DMS114 treated with DMSO at 0.1 percent for 48 hours (cell line): ENCODE measurements around the gene PCK2.

Experiments
- DNase-seq: peaks from one replicate; lab custom pipeline; 2025; ENCODE audit not compliant: unreplicated experiment; lab: John Stamatoyannopoulos, UW

Gene PCK2

DNA sequence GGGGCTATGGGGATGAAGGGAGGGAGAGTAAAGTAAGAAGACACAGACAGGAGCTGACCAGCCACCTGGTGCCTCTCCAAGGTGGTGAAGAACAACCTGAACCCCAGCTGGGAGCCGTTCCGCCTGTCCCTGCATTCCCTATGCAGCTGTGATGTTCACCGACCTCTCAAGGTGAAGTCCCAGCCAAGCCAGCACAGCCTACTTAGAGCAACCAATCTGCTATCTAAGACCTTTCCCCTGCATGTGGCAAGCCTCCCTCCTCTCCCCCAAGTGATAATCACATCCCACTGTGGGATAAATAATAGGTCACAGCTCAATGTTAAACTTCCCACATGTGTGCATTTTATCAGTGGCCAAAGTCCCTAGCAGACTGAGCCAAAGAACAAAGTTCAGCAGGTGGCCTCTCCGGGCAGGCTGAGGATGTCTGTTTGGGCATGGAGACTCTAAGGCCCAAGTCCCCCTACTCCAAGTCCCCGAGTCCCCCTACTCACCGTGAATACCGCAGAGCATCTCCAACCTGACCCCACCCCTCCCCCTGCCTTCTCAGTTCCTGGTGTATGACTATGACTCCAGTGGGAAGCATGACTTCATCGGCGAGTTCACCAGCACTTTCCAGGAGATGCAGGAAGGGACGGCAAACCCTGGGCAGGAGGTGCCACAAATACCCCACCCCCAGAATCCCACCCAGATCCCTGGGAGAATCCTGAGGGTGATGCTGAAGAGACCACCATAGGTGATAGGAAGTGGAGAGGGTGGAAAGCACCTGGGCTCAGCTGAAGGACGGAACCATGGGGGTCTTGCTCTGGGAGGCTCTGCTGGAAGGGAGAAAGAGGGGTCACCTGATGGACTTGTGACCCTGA lies 19.3 kb upstream of the PCK2 start:
- DNase-seq, result no peak

DNA sequence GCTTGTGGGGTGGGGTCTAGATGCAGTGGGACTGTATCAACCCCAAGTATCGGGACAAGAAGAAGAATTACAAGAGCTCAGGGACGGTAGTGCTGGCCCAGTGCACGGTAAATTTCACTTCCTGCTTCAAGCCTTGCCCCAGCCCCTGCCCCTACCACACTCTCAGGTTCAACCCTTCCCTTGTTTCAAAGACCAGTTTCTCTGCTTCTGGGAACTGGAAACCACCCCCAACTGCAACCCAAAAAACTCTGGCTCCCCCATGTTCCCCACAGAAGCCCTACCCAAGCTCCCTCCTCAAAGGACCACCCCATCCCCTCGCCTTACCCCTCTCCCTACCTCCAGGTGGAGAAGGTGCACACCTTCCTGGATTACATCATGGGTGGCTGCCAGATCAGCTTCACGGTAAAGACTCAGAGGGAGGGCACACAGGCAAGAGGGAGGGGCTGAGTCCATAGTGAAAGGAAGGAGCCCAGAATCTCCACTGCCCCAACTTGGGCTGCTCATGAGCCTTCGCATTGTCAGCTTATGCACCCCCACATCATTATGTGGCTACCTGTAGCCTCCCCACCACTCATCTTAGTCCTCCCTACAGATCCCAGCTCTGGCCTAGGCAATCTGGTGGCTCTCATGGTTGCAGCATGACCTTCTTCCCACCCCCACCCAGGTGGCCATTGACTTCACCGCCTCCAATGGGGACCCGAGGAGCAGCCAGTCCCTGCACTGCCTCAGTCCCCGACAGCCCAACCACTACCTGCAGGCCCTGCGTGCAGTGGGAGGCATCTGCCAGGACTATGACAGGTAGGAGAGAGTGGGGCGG lies 18.4 kb upstream of the PCK2 start:
- DNase-seq, result no peak

DNA sequence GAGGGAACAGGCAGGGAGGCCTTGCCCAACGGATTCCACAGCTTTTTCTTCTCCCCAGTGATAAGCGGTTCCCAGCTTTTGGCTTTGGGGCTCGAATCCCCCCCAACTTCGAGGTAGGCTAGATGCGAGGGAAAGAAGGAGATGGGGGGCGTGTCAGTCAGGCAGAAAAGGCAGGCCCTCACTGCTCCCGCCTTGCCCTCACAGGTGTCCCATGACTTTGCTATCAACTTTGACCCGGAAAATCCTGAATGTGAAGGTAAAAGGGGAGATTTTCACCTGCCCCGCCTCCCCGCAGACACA lies 17.9 kb upstream of the PCK2 start:
- DNase-seq, result no peak

DNA sequence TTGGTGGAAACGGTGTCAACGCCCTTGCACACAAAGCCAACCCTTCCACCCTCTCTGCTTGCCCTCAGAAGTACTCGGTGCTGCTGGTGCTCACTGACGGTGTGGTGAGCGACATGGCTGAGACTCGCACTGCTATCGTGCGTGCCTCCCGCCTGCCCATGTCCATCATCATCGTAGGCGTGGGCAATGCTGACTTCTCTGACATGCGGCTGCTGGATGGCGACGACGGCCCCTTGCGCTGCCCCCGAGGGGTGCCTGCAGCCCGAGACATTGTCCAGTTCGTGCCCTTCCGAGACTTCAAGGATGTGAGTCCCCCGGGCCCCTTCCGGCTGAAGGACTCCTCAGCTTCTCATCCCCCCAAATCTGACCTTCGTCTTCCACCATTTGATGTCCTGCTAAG lies 17.0 kb upstream of the PCK2 start:
- DNase-seq, result no peak

DNA sequence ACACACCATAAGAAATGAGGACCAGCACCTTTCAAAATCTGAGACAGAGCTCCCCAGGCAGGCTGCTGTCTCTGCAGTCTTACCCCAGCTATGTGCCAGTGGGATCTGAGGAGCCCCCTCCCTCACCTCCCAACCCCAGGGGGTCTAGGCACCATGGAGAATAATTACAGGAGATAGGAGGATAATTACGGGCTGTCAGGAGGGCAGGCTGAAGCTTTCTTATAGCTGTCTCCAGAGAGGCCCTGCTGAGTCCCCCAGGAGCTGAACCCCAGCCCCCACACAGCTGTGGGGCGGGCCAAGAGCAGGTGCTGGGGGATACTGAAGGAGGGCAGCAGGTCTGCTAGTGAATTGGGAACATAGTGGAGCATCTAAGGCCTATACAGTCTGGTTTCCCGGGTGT lies 16.0 kb upstream of the PCK2 start:
- no peak for DNase-seq

DNA sequence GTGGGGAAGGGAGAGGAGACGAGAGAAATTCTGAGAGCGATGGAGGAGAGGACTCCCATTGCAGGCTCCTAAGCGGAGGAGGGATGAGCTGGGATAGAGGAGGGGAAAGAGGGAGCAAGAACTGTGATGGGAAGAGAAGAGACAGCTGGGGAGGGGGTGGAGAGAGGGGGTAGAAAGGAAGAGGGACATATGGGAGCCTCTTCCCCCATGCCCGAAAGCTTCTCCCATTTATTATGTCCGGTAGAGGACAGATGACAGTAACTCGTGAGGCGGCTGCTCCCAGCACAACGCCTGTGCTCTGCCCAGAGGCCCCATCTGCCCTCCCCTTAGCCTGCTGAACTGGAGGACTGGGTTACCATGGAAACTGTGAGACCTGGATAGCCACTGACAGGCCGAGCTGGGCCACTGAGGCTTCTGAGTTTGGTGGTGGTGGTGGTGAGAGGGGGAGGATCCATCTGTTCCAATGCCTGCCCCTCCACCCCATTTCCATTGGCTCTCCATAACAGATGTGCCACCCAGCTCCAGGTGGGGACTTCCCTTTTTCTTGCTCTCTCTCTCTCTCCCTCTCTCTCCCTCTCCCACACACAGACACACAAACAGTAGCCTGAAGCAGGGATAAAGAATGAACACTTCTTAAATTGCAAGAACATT lies 14.5 kb upstream of the PCK2 start:
- no peak for DNase-seq

DNA sequence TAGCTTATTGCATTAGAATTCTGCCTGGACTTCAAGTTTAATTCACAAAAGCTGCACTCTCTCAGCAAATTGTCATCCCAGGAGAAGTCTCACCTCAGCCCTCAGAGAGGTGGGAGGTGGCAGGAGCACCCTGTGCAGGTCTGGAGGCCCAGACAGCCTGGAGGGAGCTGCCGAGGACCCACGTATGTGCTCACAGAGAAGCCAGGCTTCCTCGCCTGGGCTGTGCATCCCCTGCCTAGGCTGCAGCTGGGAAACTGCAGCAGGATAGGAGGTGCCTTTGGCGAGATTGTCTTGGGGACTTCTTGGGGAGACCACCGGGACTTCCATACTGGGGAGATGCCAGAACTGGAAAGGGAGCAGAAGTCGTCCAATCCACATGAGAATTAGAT lies 14.0 kb upstream of the PCK2 start:
- DNase-seq, result no peak

DNA sequence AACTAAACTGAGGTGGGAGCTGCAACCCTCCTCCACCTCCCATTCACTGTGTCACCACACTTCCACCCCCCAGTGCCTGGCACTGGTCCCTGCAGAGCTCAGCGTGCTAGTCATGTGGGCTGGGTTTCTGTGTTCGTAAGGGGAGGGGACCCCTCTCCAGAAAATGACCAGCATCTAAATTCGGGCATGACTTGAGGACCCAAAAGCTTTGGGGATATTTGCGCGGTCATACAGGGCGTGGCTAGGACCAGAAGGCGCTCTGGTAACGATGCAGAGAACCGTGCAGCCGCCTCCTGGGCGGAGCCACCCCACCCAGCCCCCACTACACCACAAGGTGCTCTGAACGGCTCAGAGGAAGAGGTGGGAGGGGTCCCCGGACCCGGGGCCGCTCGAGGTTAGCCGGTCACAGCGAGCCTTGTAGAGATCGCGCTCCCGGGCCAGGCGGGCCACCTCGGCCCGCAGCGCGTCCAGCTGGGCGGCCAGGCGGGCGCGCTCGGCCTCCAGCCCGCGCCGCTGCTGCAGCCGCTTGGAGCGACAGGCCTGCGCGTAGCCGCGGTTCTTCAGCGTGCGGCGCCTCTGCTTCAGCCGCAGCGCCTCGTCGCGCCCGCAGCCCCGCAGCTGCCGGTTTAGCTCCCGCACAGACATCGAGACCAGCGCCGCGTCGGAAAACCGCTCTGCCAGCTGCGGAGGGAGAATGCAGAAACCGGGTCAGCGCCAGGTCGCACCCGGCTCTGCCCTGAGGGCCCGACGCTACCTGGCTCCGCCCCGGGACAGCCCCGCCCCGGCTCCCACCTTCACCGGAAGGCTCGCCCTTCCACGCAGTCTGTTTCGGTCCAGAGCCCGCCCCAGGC lies 13.0 kb upstream of the PCK2 start:
- DNase-seq, result no peak

DNA sequence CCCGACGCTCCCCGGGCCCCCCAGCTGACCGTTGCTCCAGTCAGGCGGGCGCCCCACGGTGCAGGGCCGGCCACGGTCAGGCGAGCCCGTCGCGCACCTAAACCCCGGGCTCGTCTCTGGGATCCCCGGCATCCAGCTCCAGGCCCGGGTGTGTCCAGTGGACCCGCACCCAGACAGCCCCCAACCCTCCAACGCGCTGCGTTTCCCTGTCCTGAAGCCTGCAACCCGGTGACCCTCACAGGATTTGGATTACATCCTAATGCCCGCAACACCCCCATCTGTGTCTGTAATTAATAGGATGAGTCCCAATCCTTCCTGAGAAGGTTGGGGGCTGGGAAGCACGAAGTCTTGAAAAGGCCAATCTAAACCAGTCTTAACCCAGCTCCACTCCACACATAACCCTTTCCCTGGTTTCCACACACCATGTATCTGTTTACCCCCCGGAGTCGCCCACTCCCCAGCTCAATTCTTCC lies 12.3 kb upstream of the PCK2 start:
- DNase-seq, result no peak

DNA sequence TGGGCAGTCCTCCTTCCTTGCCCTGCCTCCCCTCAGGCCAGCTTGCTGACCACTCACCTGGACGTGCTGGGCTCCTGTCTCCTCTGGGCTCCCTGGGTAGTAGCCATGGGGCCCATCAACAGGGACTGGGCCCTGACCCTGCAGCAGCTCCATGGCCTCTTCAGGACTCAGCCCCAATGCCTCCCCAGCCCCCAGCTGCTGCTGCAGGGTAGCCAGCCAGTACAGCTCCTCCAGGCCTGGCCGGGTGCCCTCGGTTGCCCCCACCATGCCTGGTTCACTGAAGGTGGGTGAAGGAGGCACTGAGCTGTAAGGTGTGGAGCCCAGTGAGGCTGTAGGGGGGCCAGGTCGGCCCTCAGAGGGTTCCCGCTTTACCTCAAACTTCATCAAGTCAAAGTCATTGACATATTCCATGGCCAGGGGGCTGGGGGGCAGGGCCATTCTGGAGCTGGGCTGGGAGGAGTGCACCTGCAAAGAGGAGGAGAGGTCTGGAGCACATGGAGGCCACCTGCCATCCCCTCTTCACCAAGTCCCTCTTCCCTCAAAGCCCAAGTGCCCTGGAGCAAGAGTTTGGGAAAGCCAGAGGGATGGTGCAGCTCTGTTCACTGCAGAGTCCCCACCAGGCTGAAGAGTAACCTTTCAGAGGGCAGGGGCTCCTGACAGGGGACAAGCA lies 11.6 kb upstream of the PCK2 start:
- DNase-seq, result no peak

DNA sequence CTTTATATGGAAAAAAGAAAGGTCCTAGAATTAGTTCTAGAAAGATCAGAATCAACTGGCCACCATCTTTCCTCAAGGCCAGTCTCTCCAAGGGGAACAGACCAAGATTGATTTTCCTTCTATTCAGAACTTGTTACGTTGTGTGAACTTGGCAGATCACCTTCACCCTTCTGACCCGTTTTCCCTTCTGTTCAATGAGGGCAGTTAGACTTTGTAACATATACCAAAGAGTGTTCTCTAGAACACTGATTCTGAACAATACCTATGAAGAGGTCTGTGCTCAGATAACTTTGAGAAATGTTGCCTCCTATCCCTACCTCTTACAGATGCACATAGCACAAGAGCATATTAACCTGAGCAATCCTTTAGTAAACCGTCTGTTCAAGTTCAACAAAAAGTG lies 10.6 kb upstream of the PCK2 start:
- DNase-seq, result no peak

DNA sequence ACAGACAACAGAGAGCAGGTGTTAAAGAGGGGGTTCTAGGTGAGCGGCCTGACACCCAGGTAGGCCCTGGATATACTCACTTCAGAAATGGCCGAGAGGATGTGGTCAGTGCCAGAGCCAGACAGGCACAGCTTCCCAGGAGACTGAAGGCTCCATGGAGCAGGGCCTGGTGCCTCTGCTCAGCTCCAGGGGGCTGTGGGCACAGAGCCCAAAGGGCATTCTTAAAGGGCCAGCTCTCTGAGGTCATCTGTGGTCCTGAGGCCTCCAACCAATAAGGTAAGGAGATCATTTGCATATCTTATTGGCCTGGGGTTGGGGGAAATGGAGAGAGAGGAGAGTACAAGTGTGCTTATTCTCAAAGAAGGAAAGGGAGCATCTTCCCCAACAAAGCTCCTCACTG lies 9.7 kb upstream of the PCK2 start:
- DNase-seq, result no peak

DNA sequence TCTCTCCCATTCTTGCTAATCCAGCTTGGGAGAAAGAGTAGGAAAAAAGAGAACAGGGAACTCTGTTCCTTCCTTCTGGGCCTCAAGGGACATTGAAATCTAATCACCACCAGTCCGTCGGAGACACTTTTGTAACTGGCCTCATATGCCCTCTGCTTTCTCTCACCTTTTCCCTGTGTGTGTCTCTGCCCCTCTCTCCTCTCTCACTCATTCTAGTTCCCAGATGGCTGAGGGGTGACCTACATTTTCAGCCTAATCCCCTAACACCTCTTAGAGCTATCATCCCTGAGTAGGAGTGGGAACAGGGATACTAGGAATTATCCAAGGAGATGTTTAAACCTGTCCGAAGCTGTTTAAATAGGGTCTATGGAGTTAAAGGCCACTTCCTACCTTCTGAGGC lies 8.9 kb upstream of the PCK2 start:
- no peak for DNase-seq

DNA sequence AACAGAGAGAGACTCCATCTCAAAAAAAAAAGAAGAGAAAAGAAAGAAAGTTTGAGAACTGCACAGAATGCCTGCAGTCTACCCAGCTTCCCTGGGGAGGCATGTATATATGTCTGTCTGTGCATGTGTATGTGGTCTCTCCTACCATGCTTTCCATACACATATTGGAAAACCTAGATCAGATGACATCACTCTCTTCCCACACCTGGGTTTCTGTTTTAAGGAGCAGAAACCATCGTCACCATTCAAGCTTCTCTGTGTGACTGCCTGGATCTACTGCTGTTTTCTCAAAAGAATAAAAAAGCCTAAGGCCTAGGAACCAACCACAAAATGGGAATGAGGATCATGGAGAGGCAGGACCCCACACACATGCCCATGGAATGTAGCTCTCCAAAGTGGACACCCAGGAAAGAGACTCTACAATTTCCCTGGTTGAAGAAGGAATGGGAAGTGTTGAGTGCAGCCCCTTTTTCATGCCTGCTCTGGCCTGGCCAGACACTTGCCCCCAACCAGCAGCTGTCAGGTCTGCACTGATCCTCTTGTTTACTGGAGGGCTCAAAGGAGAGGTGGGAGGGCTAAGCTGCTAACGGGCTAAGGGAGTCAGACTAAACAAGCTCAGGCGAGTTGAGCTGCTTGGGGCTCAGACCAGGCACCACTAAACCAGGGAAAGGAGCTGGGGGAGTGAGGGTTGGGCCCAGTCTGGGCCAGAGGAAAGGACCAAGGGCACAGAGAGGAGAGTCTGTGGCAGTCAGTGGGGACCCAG lies 7.7 kb upstream of the PCK2 start:
- DNase-seq, result no peak

DNA sequence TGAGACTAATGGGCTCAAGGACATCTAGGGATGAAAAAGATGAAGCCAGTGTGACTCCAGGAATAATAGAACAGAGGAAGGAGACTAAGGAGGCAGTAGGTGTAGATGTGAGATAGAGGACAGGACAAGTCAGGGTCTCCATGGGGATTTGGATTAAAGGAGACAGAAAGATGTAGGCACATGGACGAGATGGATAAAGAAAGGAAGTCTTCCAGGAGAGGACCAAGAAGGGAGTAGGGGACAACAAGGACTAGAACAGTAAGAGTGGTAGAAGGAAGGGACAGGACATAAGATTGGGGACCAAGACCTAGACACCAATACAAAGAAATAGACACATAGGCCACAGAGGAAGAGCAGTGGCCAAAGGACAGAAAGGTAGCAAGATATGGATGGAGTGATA lies 7.1 kb upstream of the PCK2 start:
- DNase-seq, result no peak

DNA sequence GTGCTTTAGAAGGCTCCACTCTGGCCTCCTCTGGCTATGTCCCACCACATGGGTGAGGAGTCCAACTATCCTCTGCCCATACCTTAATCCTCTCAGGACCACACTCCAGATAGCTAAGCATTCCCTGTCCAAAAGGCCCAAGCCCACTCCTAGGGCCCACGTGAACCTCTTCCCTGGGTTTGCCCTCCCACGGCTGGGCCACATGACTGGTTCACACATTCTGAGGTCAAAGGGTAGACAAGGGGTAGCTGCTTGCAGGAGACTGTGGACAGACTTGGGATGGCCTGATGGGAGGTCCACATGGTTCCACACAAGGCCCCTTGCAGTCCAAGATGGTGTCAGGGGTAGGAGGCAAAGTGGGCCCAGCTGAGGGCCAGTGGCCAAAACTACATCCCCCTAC lies 6.0 kb upstream of the PCK2 start:
- DNase-seq, result no peak

DNA sequence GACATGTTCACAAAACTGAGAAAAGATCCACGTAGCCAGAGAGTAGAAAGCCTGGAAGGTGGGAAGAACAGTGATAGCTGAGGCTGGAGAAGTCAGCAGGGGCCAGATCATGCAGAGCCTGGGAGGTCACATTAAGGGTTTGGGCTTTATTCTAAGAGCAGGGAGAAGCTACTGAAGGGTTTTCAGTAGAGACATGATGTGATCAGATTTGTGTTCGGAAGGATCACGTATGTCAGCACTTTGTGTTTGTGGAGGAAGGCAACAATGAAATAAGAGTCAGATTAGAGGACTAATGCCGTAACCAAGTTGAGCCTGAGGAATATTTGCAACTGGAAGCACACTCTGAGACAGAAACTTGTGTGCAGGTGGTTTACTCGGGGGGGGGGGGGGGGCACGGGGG lies 4.2 kb upstream of the PCK2 start:
- no peak for DNase-seq

DNA sequence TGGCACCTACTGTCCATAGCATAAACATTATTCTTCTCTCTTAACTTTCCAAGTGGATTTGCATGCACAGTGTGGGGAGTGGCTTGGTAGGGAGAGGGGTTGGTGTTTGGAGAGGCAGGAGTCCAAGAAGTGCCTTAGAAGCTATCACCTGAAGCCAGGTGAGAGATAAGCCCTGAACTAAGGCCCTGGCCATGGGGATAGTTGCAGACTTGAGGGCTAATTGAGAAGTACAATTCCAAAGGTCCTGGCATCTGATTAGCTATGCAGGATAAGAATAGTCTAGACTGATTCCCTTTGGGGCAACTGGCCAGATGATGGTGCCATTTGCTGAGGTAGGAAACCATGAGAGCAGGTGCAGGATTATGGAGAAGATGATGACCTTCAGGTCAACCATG lies 2.0 kb upstream of the PCK2 start:
- DNase-seq, result no peak

DNA sequence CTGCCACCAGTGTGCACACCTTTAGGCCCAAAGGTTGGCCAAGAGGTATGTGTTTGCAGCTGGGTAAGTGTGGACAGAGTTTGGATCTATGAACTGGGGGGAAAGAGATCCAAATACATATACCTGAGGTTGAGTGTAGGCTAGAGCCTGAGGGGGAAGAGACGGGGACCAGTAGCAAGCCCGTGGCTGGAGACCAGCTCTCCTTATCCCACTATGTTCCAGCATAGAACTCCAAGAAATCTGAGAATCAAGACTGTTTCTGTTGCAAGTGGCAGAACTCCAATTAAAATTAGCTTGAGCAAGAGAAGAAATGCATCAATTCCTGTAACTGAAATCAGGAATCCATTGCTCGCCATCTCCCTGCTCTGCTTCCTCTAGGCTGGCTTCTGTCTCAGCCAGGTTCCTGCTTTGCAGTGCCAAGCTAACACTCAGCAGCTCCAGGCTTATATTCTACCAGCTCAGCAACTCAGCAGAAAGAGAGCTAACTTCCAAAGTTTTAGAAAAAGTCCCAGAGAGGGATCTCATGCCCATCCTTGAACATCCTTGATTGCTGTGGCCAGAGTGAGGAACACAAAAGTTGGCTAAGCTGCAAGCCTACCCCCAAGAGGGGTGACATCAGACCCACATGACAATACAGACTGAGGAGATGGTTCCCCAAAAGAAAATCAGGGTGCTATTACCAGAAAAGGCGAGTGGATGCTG lies 1.5 kb upstream of the PCK2 start:
- DNase-seq, result no peak
